Endodermal cell (in vitro differentiated cells): ENCODE results near the gene ACYP2. TPM values are rescaled to one million over a fixed set of nuclear protein-coding genes. Genes with fewer than 3 reads are reported as not detected.

ENCODE experiments used
- DNase-seq: peaks from one replicate; pipeline ENCODE4 v3.0.0-alpha.2; 2017
- H3K27ac ChIP-seq: 2 replicates; pipeline ENCODE4 v1.5.1; 2013; ENCODE audit warnings: mild to moderate bottlenecking, low read depth, low read length, moderate library complexity
- H3K27me3 ChIP-seq: 2 replicates; pipeline ENCODE4 v1.6.1; 2013; ENCODE audit warnings: mild to moderate bottlenecking, low read length, moderate library complexity; ENCODE audit not compliant: insufficient read depth, control insufficient read depth, poor library complexity, severe bottlenecking
- H3K36me3 ChIP-seq: 2 replicates; pipeline ENCODE4 v1.7.0; 2013; ENCODE audit warnings: mild to moderate bottlenecking, low read length, moderate library complexity; ENCODE audit not compliant: control insufficient read depth, insufficient read depth
- H3K4me1 ChIP-seq: one replicate; pipeline ENCODE4 v1.7.0; 2013; ENCODE audit warnings: low read length; ENCODE audit not compliant: control insufficient read depth, insufficient read depth
- H3K4me3 ChIP-seq: 2 replicates; pipeline ENCODE4 v1.5.1; 2013; ENCODE audit warnings: mild to moderate bottlenecking, low read length, moderate library complexity
- H3K9ac ChIP-seq: 2 replicates; pipeline ENCODE4 v1.6.1; 2013; ENCODE audit warnings: mild to moderate bottlenecking, low read length, moderate library complexity; ENCODE audit not compliant: poor library complexity, severe bottlenecking; ENCODE audit errors: extremely low read depth
- H3K9me3 ChIP-seq: 2 replicates; pipeline ENCODE4 v1.6.1; 2013; ENCODE audit warnings: mild to moderate bottlenecking, low read length, moderate library complexity; ENCODE audit not compliant: control insufficient read depth
- H3K27ac Mint-ChIP-seq: 2 replicates; pipeline ENCODE4 v1.8.0; 2020; ENCODE audit warnings: mixed read lengths
- H3K27me3 Mint-ChIP-seq: 2 replicates; pipeline ENCODE4 v1.8.0; 2021; ENCODE audit warnings: mild to moderate bottlenecking, mixed read lengths; ENCODE audit not compliant: insufficient read depth
- H3K36me3 Mint-ChIP-seq: 2 replicates; pipeline ENCODE4 v1.8.0; 2020; ENCODE audit warnings: low read depth, mixed read lengths
- H3K4me1 Mint-ChIP-seq: 2 replicates; pipeline ENCODE4 v1.8.0; 2020; ENCODE audit warnings: mixed read lengths
- H3K4me3 Mint-ChIP-seq: 2 replicates; pipeline ENCODE4 v1.8.0; 2020; ENCODE audit warnings: mild to moderate bottlenecking, moderate library complexity, mixed read lengths
- H3K9me3 Mint-ChIP-seq: 2 replicates; pipeline ENCODE4 v1.8.0; 2020; ENCODE audit warnings: mild to moderate bottlenecking, mixed read lengths
- WGBS, 2 experiments: methylation state at CpG; one replicate each; pipeline versions ENCODE4 v1.1.5 to v1.1.7; 2013; ENCODE audit warnings: missing lambda C conversion rate in 2 of 2, mixed read lengths in 1 of 2; ENCODE audit not compliant: insufficient coverage in 1 of 2, insufficient read length in 1 of 2; 5-methylcytosine and 5-hydroxymethylcytosine counted together
- total RNA-seq, 2 donors: library from RNA; stranded (reverse); fragmentation: NEBNext Ultra II Directional in 1 of 2; extraction: Animal tissue kit (Norgen Biotek cat#: 25700) in 1 of 2; gene quantifications; 2 replicates in 1 of 2; 3 replicates in 1 of 2; pipeline ENCODE4 v1.2.1, GENCODE V29; 2021
- TF ChIP-seq, protein P1 (sequence below): fragments of 200-600 bp; sonication (generic); conservative IDR thresholded peaks from 2 replicates; pipeline ENCODE4 v1.5.0; 2021; ENCODE audit warnings: antibody characterized with exemption, mild to moderate bottlenecking

ACYP2 gene
- total RNA-seq, 2 donors from 2014 or later, result 7.4 to 8.6 TPM

DNA sequence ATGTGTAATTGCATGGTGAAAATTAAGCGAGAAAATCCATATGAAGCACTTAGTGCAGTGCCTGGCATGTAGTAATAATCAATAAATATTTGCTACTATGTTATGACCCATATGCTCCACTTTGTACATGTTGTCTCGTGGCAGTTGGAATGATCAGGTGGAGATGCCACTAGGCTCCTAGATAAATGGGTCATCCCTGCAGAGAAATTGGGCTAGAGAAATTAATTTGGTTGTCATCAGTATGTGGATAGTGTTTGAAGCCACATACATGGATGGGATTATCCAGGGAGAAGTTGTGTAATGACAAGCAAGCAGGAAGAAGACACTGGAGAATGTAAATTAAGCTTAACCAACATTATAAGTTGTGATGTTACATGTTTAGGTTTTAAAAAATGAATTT lies 33.0 kb downstream of the ACYP2 start:
- peaks cover 7% of the 10 kb centered on the region for H3K9me3 Mint-ChIP-seq
- Histone ChIP-seq H3K4me1 (no peaks in the 10 kb centered on the region), H3K9ac (no peak overlapping the region), H3K9me3 (peaks cover 4% of the 10 kb centered on the region), H3K36me3 (no peaks in the 10 kb centered on the region), H3K27me3 (no peaks in the 10 kb centered on the region), H3K27ac (no peak overlapping the region), H3K4me3 (no peak overlapping the region)
- DNase-seq, result no peak
- no peaks in the 10 kb centered on the region for H3K36me3 Mint-ChIP-seq
- no peaks in the 10 kb centered on the region for H3K4me1 Mint-ChIP-seq
- no peak overlapping the region for H3K4me3 Mint-ChIP-seq
- TF ChIP-seq, protein P1, sequence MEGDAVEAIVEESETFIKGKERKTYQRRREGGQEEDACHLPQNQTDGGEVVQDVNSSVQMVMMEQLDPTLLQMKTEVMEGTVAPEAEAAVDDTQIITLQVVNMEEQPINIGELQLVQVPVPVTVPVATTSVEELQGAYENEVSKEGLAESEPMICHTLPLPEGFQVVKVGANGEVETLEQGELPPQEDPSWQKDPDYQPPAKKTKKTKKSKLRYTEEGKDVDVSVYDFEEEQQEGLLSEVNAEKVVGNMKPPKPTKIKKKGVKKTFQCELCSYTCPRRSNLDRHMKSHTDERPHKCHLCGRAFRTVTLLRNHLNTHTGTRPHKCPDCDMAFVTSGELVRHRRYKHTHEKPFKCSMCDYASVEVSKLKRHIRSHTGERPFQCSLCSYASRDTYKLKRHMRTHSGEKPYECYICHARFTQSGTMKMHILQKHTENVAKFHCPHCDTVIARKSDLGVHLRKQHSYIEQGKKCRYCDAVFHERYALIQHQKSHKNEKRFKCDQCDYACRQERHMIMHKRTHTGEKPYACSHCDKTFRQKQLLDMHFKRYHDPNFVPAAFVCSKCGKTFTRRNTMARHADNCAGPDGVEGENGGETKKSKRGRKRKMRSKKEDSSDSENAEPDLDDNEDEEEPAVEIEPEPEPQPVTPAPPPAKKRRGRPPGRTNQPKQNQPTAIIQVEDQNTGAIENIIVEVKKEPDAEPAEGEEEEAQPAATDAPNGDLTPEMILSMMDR, result no peak
- 86% methylated on average over 2 of the region's 2 CpGs; no CpG with 5 or more reads in 1 of the 2 experiments for WGBS, 2 experiments
- peaks cover 1% of the 10 kb centered on the region for H3K27me3 Mint-ChIP-seq
- H3K27ac Mint-ChIP-seq, result no peak overlapping the region

GRCh38 chr2:54149638-54150441 lies 34.4 kb downstream of the ACYP2 start:
- no peaks in the 10 kb centered on the region for H3K4me1 Mint-ChIP-seq
- 83 to 96% methylated on average over 2 to 3 of the region's 3 CpGs for WGBS, 2 experiments

GRCh38 chr2:54158311-54158710 lies 42.9 kb downstream of the ACYP2 start:
- Histone ChIP-seq H3K27ac (no peak overlapping the region), H3K9ac (no peak overlapping the region), H3K27me3 (no peaks in the 10 kb centered on the region), H3K36me3 (no peaks in the 10 kb centered on the region), H3K9me3 (peaks cover under 1% of the 10 kb centered on the region), H3K4me3 (no peak overlapping the region), H3K4me1 (no peaks in the 10 kb centered on the region)
- Mint-ChIP-seq H3K4me3 (no peak overlapping the region), H3K27me3 (no peaks in the 10 kb centered on the region), H3K4me1 (no peaks in the 10 kb centered on the region), H3K27ac (no peak overlapping the region), H3K36me3 (no peaks in the 10 kb centered on the region), H3K9me3 (peaks cover 5% of the 10 kb centered on the region)
- DNase-seq, result no peak
- 90 to 92% methylated on average over 2 to 6 of the region's 6 CpGs for WGBS, 2 experiments
- TF ChIP-seq, protein P1, result no peak

More at GRCh38 chr2:54149638-54150441, 34.4 kb downstream of the ACYP2 start:
- no peak overlapping the region for H3K4me3 ChIP-seq
- H3K36me3 Mint-ChIP-seq, result no peaks in the 10 kb centered on the region
- peaks cover 4% of the 10 kb centered on the region for H3K9me3 ChIP-seq
- H3K27me3 ChIP-seq, result no peaks in the 10 kb centered on the region
- H3K27ac Mint-ChIP-seq, result no peak overlapping the region
- H3K9ac ChIP-seq, result no peak overlapping the region
- peaks cover 9% of the 10 kb centered on the region for H3K9me3 Mint-ChIP-seq
- no peak overlapping the region for H3K4me3 Mint-ChIP-seq
- TF ChIP-seq, protein P1, result no peak
- peaks cover 1% of the 10 kb centered on the region for H3K27me3 Mint-ChIP-seq
- H3K4me1 ChIP-seq, result no peaks in the 10 kb centered on the region
- DNase-seq, result no peak
- H3K36me3 ChIP-seq, result no peaks in the 10 kb centered on the region
- no peak overlapping the region for H3K27ac ChIP-seq
